HG02884 (cell line): Measurements from ENCODE around the gene CNTNAP5.

Experiments used
- ATAC-seq: cut with Tn5 transposase; IDR thresholded peaks from one replicate; pipeline ENCODE4 v1.9.1; 2021; ENCODE audit warnings: mild to moderate bottlenecking, moderate library complexity; ENCODE audit not compliant: unreplicated experiment

The CNTNAP5 gene

GRCh38 chr2:124025171-124025580 is at the start of gene CNTNAP5:
TSS of gene CNTNAP5 (plus strand) at chr2:124025287. CDS start at chr2:124025651, 364 bp downstream.
- no peak for ATAC-seq

- no peak for ATAC-seq
Observed at GRCh38 chr2:123976054-123976648, 48.9 kb upstream of the CNTNAP5 start.

GRCh38 chr2:123993728-123994323 is 31.3 kb upstream of the CNTNAP5 start:
- peak; percentile 85 for ATAC-seq

GRCh38 chr2:123999681-124000080 is 25.4 kb upstream of the CNTNAP5 start:
- ATAC-seq, result no peak

GRCh38 chr2:124001696-124002430 is 23.2 kb upstream of the CNTNAP5 start:
- ATAC-seq, result no peak

- no peak for ATAC-seq
Observed at GRCh38 chr2:124018890-124019289, 6.2 kb upstream of the CNTNAP5 start.

GRCh38 chr2:124024561-124025170 is 421 bp upstream of the CNTNAP5 start:
- ATAC-seq, result no peak

- ATAC-seq, result no peak
Observed at GRCh38 chr2:124025891-124026434, 876 bp downstream of the CNTNAP5 start.

- ATAC-seq, result no peak
Observed at GRCh38 chr2:124026503-124026902, 1.4 kb downstream of the CNTNAP5 start.

GRCh38 chr2:124027182-124027581 is 2.1 kb downstream of the CNTNAP5 start:
- peak; percentile 96 for ATAC-seq

GRCh38 chr2:124032799-124033198 is 7.7 kb downstream of the CNTNAP5 start:
- ATAC-seq, result no peak

GRCh38 chr2:124034265-124034664 is 9.2 kb downstream of the CNTNAP5 start:
- ATAC-seq, result no peak

- no peak for ATAC-seq
Observed at GRCh38 chr2:124035001-124035400, 9.9 kb downstream of the CNTNAP5 start.

- no peak for ATAC-seq
Observed at GRCh38 chr2:124039032-124039431, 13.9 kb downstream of the CNTNAP5 start.

GRCh38 chr2:124039762-124040291 is 14.7 kb downstream of the CNTNAP5 start:
- ATAC-seq, result no peak

- ATAC-seq, result no peak
Observed at GRCh38 chr2:124045894-124046293, 20.8 kb downstream of the CNTNAP5 start.

- ATAC-seq, result no peak
Observed at GRCh38 chr2:124046332-124046731, 21.2 kb downstream of the CNTNAP5 start.

GRCh38 chr2:124048102-124048501 is 23.0 kb downstream of the CNTNAP5 start:
- ATAC-seq, result no peak

GRCh38 chr2:124048664-124049063 is 23.6 kb downstream of the CNTNAP5 start:
- ATAC-seq, result no peak

GRCh38 chr2:124049136-124049535 is 24.0 kb downstream of the CNTNAP5 start:
- ATAC-seq, result no peak

GRCh38 chr2:124050833-124051497 is 25.9 kb downstream of the CNTNAP5 start:
- no peak for ATAC-seq
